Hepatocyte (in vitro differentiated cells): ENCODE results near the gene LASP1.

Experiments
- CTCF ChIP-seq: fragments of 200-600 bp; sonication (generic); IDR thresholded peaks from 2 replicates; pipeline ENCODE4 v1.5.1; 2016; ENCODE audit warnings: antibody characterized with exemption, mild to moderate bottlenecking; ENCODE audit not compliant: poor library complexity
- EZH2 ChIP-seq: fragments of 200-600 bp; sonication (generic); IDR thresholded peaks from 2 replicates; pipeline ENCODE4 v1.6.1; 2016; ENCODE audit warnings: antibody characterized with exemption, mild to moderate bottlenecking, borderline replicate concordance
- EZH2phosphoT487 ChIP-seq: fragments of 200-600 bp; sonication (generic); IDR thresholded peaks from one replicate; pipeline ENCODE4 v1.6.1; 2018; ENCODE audit warnings: antibody characterized with exemption, mild to moderate bottlenecking, low read depth, moderate library complexity; ENCODE audit not compliant: unreplicated experiment, severe bottlenecking

DNA sequence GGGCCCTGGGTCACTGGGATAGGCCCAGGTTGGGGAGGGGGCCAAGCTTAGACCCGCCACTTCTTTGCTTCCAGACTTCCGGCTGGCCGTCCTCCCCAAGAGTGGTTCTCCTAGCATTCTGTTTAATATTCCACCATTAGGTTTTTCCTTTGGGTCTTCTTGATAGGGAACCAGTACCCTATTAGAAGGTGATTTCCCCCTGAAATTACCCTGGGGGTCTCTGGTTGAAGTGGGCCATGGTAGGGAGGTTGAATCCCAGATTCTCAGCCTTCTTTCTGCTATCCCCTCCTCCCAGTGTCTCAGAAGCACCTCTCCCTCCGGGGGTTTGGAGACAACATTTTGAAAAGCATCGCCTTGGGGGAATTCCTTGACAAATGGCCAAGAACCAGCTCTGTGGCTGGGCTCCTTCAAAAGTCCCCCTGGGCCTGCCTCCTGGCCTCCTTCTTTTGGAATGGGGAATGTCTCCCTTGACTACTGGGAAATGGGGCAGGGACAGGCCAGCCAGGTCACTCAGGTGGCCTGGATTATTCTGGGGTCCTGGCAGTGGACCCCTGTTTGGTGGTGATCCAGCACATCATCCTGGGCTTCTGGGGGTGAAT, 5.7 kb downstream of the LASP1 start:
- TF ChIP-seq EZH2 (no peak), EZH2phosphoT487 (no peak), CTCF (no peak)
